GM19395 (cell line): ENCODE data around the gene TRNT1.

Source experiments
- ATAC-seq: cut with Tn5 transposase; IDR thresholded peaks from one replicate; pipeline ENCODE4 v1.9.1; 2021; ENCODE audit warnings: mild to moderate bottlenecking, moderate library complexity; ENCODE audit not compliant: unreplicated experiment

The TRNT1 gene

GRCh38 chr3:3177861-3178497 lies 51.2 kb downstream of the TRNT1 start:
- ATAC-seq, result no peak

DNA sequence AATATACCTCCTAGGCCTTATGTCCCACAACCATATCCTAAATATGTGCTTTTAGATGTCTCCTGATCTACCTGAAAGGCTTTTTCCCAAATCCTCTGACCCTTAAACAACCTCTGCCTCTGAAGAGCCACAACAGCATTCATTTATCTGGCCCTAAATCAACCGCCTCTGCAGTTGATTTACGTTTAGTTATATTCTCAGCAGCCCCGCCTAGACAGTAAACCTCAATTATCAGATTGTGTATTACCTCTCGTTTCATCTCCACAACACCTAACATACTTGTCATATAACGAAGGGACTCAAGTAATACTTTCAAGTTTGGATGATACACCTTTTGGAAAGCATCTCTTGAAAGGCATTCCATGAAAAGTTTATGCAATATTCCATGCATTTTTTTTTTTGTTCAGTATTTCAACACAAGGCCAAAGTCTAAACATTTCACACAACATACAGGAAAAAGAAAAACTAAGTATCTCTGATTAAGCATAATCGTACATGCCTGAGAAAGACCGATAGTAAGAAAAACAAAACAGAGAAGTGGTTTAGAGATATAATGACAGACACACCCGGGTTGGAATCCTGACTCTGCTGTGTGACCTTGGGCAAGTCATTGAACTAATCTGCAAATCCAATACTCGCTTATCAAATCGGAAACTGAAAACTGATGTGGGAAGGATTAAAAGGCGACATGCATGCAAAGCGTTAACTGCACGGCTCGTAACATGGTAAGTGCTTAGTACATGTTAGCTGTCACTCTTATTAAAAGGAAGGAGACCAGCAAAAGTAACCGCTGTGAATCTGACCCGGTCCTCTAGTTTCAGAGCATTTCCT lies 52.0 kb downstream of the TRNT1 start:
- ATAC-seq, result peak; percentile 4

DNA sequence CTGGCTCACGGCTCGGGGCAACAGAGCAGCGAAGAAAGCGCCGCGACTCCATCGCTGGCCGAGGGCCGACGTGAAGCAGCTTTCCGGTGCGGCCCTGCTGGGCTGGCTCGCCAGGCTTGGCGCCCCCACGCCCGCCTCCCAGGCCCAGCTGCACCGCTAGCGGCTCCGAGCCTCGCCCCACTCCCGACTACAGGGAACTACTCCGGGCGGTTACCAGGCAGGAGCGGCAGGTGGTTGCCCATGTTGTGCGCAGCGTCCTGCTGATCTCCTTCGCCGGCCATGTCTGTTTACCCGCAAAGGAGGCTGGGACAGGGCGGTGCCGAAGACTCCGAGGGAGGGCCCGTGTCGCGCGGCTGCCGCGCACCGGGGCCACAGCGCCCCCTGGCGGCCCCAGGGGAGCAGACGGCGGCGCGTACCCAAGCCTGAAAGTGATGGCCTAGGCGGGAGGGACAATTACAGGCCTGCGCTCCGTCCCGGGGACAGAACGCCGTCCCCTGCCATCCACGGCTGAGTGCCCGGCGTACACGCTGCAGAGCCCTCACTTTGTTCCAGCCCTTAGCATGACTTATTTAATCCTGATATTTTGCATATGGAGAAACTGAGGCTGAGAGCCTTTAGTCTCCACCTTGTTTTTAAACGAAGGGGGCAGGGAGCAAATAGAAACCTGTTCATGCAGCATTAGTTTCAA lies 52.8 kb downstream of the TRNT1 start, which contains the start of gene CRBN:
Gene CRBN (minus strand): TSS at position 285 of the 688 bp plus-strand sequence. CDS start 4 bp downstream, at position 281.
- ATAC-seq, result peak; percentile 98

DNA sequence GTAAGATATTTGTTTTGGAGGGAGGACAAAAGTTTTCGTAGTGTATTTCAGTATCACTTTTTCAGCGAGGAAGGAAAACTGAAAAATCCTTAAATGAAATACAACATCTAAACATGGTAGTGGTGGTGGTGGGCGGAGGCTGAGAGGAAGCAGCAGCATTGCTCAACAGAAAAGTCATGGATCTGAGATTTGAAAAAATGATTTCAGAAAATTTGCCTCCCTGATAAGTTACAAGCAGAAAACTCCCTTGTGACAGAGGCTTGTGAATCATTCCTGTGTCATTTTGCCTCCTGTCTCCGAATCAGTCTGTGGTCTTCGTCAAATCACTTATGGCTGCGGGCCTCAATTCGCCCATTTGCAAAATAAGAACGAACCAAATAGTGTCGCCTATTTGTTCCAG lies 53.7 kb downstream of the TRNT1 start:
- no peak for ATAC-seq

- ATAC-seq, result no peak
These were observed 58.1 kb downstream of the TRNT1 start for GRCh38 chr3:3184876-3185275.

GRCh38 chr3:3189102-3189727 lies 62.5 kb downstream of the TRNT1 start:
- no peak for ATAC-seq

DNA sequence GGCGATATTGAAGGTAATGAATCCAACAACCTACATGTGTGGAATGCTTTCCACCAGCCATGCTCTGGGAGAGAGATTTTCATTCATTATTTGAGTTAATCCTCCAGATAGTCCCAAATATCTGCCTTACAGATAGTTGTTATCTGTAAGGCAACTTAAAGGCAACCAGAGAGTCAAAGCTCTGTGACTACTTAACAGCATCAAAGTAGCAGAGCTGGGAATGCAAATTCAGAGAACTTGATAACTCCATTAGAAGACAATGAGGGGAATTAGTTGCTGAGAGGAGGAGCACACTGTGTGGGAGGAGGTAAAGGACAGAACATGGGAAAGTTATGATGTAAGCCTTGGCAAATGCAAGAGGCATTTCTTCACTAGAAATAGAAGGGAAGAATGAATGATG lies 63.2 kb downstream of the TRNT1 start:
- no peak for ATAC-seq

- ATAC-seq, result no peak
These were observed 65.0 kb downstream of the TRNT1 start for GRCh38 chr3:3191675-3192285.

GRCh38 chr3:3192286-3192675 lies 65.5 kb downstream of the TRNT1 start:
- ATAC-seq, result no peak

DNA sequence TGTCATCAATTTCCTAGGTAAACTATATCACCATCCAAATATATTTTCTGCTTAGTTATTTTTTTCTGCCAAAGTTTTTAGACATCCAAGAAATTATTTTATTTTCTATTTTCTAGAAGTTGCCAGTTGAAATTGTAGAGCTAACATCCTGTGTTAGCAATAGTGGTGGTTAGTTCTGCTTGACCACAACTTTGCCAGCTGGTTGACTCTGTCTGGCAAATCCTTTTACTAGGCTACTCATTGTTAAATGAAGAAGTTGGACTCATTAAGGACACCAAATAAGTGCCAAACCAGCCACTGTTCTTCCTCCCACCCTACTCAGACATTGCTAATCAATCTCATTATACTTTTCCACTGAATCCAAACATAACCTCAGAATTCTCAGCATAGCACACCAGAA lies 68.1 kb downstream of the TRNT1 start:
- ATAC-seq, result no peak

GRCh38 chr3:3196148-3196861 lies 69.6 kb downstream of the TRNT1 start:
- no peak for ATAC-seq
